Stimulated activated CD4-positive, alpha-beta T cell treated with anti-CD3 and anti-CD28 coated beads, Interleukin-15, amount 100 ng/mL, for 48 hours (primary cell): ENCODE results near the gene DHX34.
"Not testable (repeated sequence)": the region's sequence is repeated elsewhere in the genome, so short reads cannot be mapped to it uniquely, and the experiment has no call there.

Source experiments
- DNase-seq, 2 donors: peaks; one replicate each; pipeline ENCODE4 v3.0.0-alpha.2; 2020; ENCODE audit warnings: low read depth in 2 of 2

The DHX34 gene

DNA sequence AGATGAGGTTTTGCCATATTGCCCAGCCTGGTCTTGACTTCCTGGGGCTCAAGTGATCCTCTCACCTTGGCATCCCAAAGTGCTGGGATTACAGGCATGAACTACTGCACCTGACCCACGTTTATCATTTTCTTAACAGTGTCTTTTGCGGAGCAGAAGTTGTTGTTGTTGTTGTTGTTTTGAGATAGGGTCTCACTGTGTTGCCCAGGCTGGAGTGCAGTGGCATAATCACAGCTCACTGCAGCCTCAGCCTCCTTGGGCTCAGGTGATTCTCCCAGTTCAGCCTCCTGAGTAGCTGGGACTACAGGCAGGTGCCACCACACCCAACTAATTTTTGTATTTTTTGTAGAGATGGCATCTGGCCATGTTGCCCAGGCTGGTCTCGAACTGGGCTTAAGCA is 38.5 kb downstream of the DHX34 start:
- DNase-seq = not testable (repeated sequence)

DNA sequence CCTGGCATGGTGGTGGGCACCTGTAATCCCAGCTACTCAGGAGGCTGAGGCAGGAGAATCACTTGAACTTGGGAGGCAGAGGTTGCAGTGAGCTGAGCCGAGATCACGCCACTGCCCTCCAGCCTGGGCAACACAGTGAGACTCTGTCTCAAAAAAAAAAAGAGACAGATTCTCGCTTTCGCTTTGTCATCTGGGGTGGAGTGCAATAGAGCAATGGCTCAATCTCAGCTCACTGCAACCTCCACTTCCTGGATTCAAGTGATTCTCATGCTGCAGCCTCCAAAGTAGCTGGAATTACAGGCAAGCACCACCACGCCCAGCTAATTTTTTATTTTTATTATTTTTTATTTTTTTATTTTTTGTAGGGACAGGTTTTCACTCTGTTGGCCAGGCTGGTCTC is 39.6 kb downstream of the DHX34 start:
- not testable (repeated sequence) for DNase-seq

DNA sequence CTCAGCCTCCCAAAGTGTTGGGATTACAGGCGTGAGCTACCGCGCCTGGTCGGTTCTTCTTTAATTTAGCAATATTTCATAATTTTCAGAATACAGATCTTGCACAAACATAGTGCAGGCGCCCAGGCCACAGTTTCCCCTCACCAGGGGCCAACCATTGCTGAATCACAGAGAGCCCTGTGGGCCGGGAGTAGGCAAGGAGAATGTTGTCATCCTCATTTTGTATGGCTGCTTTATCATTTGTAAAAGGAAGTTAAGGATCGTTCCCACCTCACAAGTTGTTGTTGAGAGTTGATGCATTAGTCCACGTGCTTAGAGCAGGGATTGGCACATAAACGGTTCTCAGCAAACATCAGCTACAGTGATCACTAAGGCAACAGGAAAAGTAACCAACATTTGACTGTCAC is 40.0 kb downstream of the DHX34 start:
- DNase-seq = no peak

- DNase-seq = no peak
These were observed 41.7 kb downstream of the DHX34 start for GRCh38 chr19:47390533-47391488.

DNA sequence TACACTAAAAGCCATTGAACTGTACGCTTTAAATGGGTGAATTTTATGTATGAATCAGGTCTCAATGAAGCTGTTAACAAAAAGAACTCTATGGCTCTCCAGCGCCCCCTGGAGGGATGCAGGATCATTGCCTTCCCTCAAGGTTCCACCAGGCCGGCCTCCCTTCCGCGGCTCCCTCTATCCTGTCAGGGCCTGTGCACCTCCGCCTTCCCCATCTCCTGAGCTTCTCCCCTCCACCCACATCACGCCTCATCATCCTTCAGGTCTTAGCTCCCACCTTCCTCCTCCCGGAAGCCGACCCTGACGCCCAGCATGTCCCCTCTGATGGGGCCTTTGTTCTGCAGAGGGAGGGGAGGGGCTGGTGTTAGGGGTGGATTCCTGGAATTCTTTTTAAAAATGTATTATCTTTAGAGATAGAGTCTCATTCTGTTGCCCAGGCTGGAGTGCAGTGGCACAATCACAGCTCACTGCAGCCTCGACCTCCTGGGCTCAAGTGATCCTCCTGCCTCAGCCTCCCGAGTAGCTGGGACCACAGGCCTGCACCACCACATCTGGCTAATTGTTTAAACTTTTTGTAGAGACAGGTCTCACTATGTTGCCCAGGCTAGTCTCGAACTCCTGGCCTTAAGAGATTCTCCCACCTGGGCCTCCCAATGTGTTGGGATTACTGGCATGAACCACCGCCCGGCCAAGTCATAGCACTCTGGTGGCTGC is 42.6 kb downstream of the DHX34 start:
- peak; percentile 71 to 82 for DNase-seq

- no peak for DNase-seq
These were observed 49.8 kb downstream of the DHX34 start for GRCh38 chr19:47398707-47399597.

DNA sequence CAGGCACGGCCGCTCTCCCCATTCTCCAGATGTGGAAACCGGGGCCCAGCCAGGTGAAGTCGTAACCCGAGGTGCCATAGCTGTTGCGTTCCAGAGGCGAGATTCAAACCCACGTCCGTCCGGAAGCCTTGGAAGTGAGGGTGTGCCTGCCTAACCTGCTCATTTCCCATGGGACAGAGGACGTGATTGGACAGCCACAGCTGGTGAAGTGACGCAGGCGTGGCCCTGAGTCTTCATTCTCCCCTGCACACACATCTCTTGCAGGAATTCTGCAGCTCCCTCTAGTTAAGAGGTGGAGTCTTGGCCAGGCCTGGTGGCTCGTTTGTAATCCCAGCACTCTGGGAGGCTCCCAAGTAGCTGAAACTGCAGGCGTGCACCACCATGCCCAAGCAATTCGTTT is 53.4 kb downstream of the DHX34 start:
- no peak for DNase-seq

DNA sequence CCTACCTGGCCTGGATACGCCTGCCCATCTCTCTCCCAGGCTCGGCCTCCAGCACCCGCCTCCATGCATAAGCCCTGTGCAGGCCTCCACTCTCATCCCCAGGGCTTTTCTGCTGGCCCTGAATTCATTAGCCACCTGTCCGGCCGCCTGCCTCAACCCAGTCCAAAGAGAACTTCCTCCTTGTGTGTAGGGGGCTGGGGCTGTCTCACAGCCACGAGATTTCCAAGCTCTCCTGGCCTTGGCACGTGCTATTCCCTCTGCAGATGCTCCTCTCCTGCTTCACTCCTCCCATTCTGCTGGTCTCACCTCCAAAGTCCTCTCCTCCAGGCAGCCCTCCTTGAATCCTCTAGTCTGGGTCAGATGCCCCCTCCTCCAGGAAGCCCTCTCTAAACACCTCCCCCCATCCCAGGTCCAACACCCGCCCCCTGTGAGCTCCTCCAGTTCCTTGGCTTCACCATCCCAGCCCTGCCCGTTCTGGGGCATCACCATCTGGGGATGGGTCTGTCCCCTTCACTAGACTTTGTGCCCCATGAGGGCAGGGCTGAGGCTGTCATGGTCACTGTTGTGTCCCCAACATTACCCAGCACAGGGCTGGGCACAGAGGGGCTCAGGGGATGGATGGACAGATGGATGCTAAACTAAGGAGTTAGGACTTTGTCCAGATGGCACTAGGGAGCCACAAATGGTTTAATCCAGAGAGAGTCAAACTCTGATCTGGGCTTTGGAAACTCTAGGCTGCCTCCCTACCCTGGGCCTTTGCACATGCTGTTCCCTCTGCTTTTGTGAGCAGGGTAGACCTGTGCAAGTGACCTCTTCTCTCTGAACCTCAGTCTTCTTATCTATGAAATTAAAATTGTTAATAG is 55.5 kb downstream of the DHX34 start:
- no peak for DNase-seq

GRCh38 chr19:47405197-47405550 is 56.1 kb downstream of the DHX34 start:
- no peak for DNase-seq

DNA sequence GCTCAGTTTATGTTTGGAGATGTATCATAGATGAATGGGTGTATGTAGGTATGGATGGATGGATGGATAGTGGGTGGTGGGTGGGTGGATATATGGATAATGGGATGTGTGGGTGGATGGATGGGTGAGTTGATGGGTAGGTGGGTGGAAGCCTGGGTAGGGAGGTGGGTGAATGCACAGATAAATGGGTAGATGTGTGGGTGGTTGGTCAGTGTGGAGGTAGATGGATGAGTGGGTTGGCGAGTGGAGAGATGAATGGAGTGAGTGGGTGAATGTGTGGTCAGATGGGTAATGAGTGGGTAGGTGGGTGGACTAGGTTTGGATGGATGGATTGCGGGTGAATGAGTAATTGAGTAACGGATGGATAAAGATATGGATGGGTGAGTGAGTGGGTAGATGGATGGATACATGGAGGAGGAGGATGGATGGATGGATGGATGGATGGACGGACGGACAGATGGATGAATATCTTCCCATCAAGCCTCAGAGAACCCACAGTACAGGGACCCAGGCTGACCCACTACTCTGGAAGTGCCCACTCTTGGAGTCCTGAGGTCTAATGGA is 56.8 kb downstream of the DHX34 start:
- no peak for DNase-seq

- no peak for DNase-seq
These were observed 57.7 kb downstream of the DHX34 start for GRCh38 chr19:47406711-47407416.

GRCh38 chr19:47407417-47407774 is 58.3 kb downstream of the DHX34 start:
- no peak for DNase-seq

GRCh38 chr19:47408156-47408938 is 59.2 kb downstream of the DHX34 start:
- no peak for DNase-seq

DNA sequence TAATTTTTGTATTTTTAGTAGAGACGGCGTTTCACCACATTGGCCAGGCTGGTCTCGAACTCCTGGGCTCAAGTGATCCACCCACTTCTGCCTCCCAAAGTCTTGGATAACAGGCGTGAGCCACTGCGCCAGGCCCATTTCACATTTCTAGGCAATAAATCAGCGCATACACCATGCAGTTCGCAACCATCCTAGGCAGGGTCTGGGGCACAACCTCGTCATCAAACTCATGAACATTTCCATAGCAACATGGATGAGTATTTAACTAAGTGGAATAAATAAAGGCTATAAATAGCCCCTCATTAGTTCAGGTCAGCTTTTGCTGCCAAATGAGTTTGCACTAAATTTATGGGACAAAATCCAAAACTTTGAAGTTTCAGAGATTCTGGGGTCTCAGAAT is 62.0 kb downstream of the DHX34 start:
- no peak for DNase-seq

DNA sequence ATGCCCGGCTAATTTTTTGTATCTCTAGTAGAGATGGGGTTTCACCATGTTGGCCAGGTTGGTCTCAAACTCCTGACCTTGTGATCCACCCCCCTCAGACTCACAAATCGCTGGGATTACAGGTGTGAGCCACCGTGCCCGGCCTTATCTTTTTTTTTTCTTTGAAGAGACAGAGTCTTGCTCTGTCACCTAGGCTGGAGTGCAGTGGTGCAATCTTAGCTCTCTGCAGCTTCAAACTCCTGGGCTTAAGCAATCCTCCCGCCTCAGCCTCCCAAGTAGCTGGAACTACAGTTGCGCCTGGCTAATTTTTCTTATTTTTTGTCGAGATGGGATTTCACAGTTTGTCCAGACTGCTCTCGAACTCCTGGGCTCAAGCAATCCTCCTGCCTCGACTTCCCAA is 62.6 kb downstream of the DHX34 start:
- DNase-seq = not testable (repeated sequence)

- no peak for DNase-seq
These were observed 64.8 kb downstream of the DHX34 start for GRCh38 chr19:47413941-47414340.

GRCh38 chr19:47414469-47414868 is 65.4 kb downstream of the DHX34 start:
- no peak for DNase-seq

DNA sequence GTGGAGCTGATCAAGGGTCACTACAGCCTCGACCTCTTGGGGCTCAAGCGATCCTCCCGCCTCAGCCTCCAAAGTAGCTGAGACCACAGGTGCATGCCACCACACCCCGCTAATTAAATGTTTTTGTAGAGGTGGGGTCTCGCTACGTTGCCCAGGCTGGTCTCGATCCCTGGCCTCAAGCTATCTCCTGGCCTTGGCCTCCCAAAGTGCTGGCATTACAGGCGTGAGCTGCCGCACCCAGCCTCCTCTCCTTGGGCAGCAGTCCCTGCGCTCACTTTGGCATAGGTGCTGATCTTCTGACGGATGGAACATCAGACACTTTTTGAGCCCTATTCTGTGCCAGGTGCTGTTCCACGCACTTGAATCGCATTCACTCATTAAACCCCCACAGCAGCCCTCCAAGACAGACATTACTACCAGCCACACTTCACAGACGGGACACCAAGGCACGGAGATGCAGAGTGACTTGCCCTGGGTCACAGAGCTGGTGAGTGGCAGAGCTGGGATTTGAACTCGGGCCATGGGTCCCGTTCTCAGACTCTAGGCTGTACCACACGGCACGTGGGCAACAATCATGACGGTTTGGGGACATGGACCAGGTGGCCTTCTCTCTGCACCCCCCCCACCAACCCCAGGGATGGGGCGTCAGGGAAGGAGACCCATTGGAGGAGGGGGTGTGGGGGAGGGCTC is 67.0 kb downstream of the DHX34 start:
- no peak for DNase-seq

GRCh38 chr19:47416643-47416985 is 67.5 kb downstream of the DHX34 start:
- no peak for DNase-seq
